GM20000 (cell line): ENCODE data around the gene GINS2.

ENCODE experiments used
- DNase-seq: peaks from one replicate; pipeline ENCODE4 v3.0.0; 2012; ENCODE audit warnings: low spot score
- CTCF ChIP-seq: IDR thresholded peaks from 2 replicates; pipeline ENCODE4 v1.5.1; 2012; ENCODE audit warnings: mild to moderate bottlenecking, control low read depth; ENCODE audit errors: extremely low read depth, missing control alignments

GINS2 gene

GRCh38 chr16:85656351-85657266, 32.1 kb downstream of the GINS2 start:
- no peak for TF ChIP-seq CTCF
- DNase-seq = peak; percentile 20

GRCh38 chr16:85655216-85656129, 33.3 kb downstream of the GINS2 start:
- no peak for DNase-seq
- TF ChIP-seq CTCF = no peak

- no peak for TF ChIP-seq CTCF
- no peak for DNase-seq
Measured at GRCh38 chr16:85654251-85655095, 34.3 kb downstream of the GINS2 start.

- no peak for DNase-seq
- TF ChIP-seq CTCF = no peak
Measured at GRCh38 chr16:85653290-85653891, 35.4 kb downstream of the GINS2 start.

- TF ChIP-seq CTCF = no peak
- DNase-seq = no peak
Measured at GRCh38 chr16:85652431-85653221, 36.1 kb downstream of the GINS2 start.

GRCh38 chr16:85651629-85652430, 36.9 kb downstream of the GINS2 start:
- DNase-seq = no peak
- TF ChIP-seq CTCF = no peak
